OCI-LY7 (cell line): Measurements from ENCODE around the gene CST7.

Experiments
- EZH2phosphoT487 ChIP-seq: fragments of 200-600 bp; sonication (generic); IDR thresholded peaks from 2 replicates; pipeline ENCODE4 v1.6.1; 2018; ENCODE audit warnings: low read depth, borderline replicate concordance, mild to moderate bottlenecking, mixed run types, antibody characterized with exemption, low read length, moderate library complexity, mixed read lengths
- TF ChIP-seq, protein P1 (sequence below): fragments of 200-600 bp; sonication (generic); conservative IDR thresholded peaks from 2 replicates; pipeline ENCODE4 v1.5.1; 2014; ENCODE audit warnings: mild to moderate bottlenecking, antibody characterized with exemption, low read length, moderate library complexity, mixed read lengths

GRCh38 chr20:24950836-24951525, 1.9 kb downstream of the CST7 start:
- TF ChIP-seq, protein P1, sequence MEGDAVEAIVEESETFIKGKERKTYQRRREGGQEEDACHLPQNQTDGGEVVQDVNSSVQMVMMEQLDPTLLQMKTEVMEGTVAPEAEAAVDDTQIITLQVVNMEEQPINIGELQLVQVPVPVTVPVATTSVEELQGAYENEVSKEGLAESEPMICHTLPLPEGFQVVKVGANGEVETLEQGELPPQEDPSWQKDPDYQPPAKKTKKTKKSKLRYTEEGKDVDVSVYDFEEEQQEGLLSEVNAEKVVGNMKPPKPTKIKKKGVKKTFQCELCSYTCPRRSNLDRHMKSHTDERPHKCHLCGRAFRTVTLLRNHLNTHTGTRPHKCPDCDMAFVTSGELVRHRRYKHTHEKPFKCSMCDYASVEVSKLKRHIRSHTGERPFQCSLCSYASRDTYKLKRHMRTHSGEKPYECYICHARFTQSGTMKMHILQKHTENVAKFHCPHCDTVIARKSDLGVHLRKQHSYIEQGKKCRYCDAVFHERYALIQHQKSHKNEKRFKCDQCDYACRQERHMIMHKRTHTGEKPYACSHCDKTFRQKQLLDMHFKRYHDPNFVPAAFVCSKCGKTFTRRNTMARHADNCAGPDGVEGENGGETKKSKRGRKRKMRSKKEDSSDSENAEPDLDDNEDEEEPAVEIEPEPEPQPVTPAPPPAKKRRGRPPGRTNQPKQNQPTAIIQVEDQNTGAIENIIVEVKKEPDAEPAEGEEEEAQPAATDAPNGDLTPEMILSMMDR: no peak
- TF ChIP-seq EZH2phosphoT487: no peak
